SU-DHL-6 (cell line): ENCODE results near the gene GALNT9.
"Not testable (repeated sequence)": the region's sequence is repeated elsewhere in the genome, so short reads cannot be mapped to it uniquely, and the experiment has no call there.

Experiments
- H2AFZ ChIP-seq: fragments of 200-600 bp; sonication (generic); 2 replicates; pipeline ENCODE4 v1.6.1; 2014; ENCODE audit warnings: low read depth, mild to moderate bottlenecking, moderate library complexity, mixed read lengths, antibody characterized with exemption, low read length; ENCODE audit not compliant: severe bottlenecking
- H3F3A ChIP-seq: fragments of 200-600 bp; shearing (Covaris generic); 2 replicates; pipeline ENCODE4 v1.6.0; 2016; ENCODE audit warnings: antibody characterized with exemption, mild to moderate bottlenecking; ENCODE audit not compliant: insufficient read depth
- H3K27ac ChIP-seq: fragments of 200-600 bp; sonication (generic); 2 replicates; pipeline ENCODE4 v1.5.1; 2016; ENCODE audit warnings: low read depth, mild to moderate bottlenecking, low read length, moderate library complexity, mixed read lengths
- H3K27me3 ChIP-seq: fragments of 200-600 bp; sonication (generic), shearing (Covaris generic); 2 replicates; pipeline ENCODE4 v1.6.0; 2014; ENCODE audit warnings: mild to moderate bottlenecking, low read length
- H3K36me3 ChIP-seq: fragments of 200-600 bp; sonication (generic); 2 replicates; pipeline ENCODE4 v1.6.1; 2014; ENCODE audit warnings: mild to moderate bottlenecking, low read length, mixed read lengths
- H3K4me2 ChIP-seq: fragments of 300-600, 200-600 bp; shearing (Covaris generic), sonication (generic); 2 replicates; pipeline ENCODE4 v1.6.0; 2014; ENCODE audit warnings: low read length, low read depth, mild to moderate bottlenecking; ENCODE audit not compliant: poor library complexity, severe bottlenecking
- H3K4me3 ChIP-seq: fragments of 200-600 bp; sonication (generic); 2 replicates; pipeline ENCODE4 v1.5.1; 2014; ENCODE audit warnings: antibody characterized with exemption, low read length, mild to moderate bottlenecking, mixed read lengths; ENCODE audit not compliant: insufficient read depth, poor library complexity, severe bottlenecking
- H3K79me2 ChIP-seq: fragments of 200-600 bp; sonication (generic); 2 replicates; pipeline ENCODE4 v1.6.1; 2014; ENCODE audit warnings: mild to moderate bottlenecking, low read length, moderate library complexity; ENCODE audit not compliant: insufficient read depth
- H3K9ac ChIP-seq: fragments of 200-600 bp; sonication (generic); 2 replicates; pipeline ENCODE4 v1.7.0; 2014; ENCODE audit warnings: mild to moderate bottlenecking, low read length
- H3K9me2 ChIP-seq: fragments of 200-600 bp; sonication (generic); replicated peaks from 2 replicates; pipeline ENCODE4 v1.6.1; 2014; ENCODE audit warnings: low read length; ENCODE audit not compliant: insufficient read depth
- H3K9me3 ChIP-seq: fragments of 200-600 bp; sonication (generic); 2 replicates; pipeline ENCODE4 v1.6.1; 2014; ENCODE audit warnings: low read length, mixed read lengths; ENCODE audit not compliant: insufficient read depth
- H4K20me1 ChIP-seq: fragments of 200-600 bp; sonication (generic); 2 replicates; pipeline ENCODE4 v1.6.1; 2014; ENCODE audit warnings: low read depth, mild to moderate bottlenecking, antibody characterized with exemption, low read length, moderate library complexity, mixed read lengths
- CTCF ChIP-seq: fragments of 200-600 bp; sonication (generic); IDR thresholded peaks from one replicate; pipeline ENCODE4 v1.5.1; 2017; ENCODE audit warnings: antibody characterized with exemption, mild to moderate bottlenecking, low read length, moderate library complexity; ENCODE audit not compliant: insufficient read depth, poor library complexity, severe bottlenecking
- EZH2phosphoT487 ChIP-seq: fragments of 200-600 bp; sonication (generic), shearing (Covaris generic); conservative IDR thresholded peaks from 2 replicates; pipeline ENCODE4 v1.6.1; 2018; ENCODE audit warnings: mild to moderate bottlenecking, antibody characterized with exemption, low read length, moderate library complexity, mixed read lengths

The GALNT9 gene

GRCh38 chr12:132329036-132329719 is at the start of gene GALNT9:
Gene GALNT9 (minus strand): TSS chr12:132329589. CDS start chr12:132329203, 386 bp downstream.
- no peaks in the 10 kb centered on the region for H3F3A ChIP-seq
- no peaks in the 10 kb centered on the region for H3K9me2 ChIP-seq
- no peak within 1 kb of the TSS for H3K27ac ChIP-seq
- no peaks in the 10 kb centered on the region for H3K36me3 ChIP-seq
- no peak within 1 kb of the TSS for H3K4me3 ChIP-seq
- no peaks in the 10 kb centered on the region for H3K27me3 ChIP-seq
- no peaks in the 10 kb centered on the region for H3K79me2 ChIP-seq
- TF ChIP-seq EZH2phosphoT487 (no peak), CTCF (no peak)
- H3K9me3 ChIP-seq: no peaks in the 10 kb centered on the region
- H3K9ac ChIP-seq: no peak within 1 kb of the TSS
- H4K20me1 ChIP-seq: no peaks in the 10 kb centered on the region
- no peak within 1 kb of the TSS for H2AFZ ChIP-seq
- no peak within 1 kb of the TSS for H3K4me2 ChIP-seq

DNA sequence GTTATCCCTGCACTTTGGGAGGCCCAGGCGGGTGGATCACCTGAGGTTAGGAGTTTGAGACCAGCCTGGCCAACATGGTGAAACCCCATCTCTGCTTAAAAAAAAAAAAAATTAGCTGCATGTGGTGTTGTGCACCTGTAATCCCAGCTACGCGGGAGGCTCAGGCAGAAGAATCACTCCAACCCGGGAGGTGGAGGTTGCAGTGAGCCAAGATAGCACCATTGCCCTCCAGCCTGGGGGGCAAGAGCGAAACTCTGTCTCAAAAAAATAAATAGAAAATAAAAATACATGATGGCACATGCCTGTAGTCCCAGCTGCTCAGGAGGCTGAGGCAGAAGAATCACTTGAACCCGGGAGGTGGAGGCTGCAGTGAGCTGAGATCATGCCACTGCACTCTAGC is 49.7 kb upstream of the GALNT9 start:
- H3K9ac ChIP-seq, H3K9me2 ChIP-seq, H4K20me1 ChIP-seq, H3K9me3 ChIP-seq, H3K27ac ChIP-seq, H3K4me3 ChIP-seq, H3F3A ChIP-seq, H3K4me2 ChIP-seq, H3K36me3 ChIP-seq, H3K27me3 ChIP-seq, H3K79me2 ChIP-seq, H2AFZ ChIP-seq: not testable (repeated sequence)

DNA sequence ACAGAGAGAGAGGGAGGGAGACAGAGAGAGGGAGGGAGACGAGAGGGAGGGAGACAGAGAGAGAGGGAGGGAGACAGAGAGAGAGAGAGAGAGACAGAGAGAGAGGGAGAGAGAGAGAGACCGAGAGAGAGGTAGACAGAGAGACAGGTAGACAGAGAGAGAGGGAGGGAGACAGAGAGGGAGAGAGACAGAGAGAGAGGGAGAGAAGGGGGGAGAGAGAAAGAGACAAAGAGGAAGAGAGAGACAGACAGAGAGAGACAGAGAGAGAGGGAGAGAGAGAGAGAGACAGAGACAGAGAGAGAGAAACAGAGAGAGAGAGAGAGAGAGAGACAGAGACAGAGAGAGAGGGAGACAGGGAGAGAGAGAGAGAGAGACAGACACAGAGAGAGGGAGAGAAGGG is 47.8 kb upstream of the GALNT9 start:
- TF ChIP-seq EZH2phosphoT487 (no peak), CTCF (no peak)
- Histone ChIP-seq H3K4me3 (no peak overlapping the region), H3K9me2 (no peaks in the 10 kb centered on the region), H2AFZ (no peak overlapping the region), H3K9ac (no peak overlapping the region), H3F3A (no peaks in the 10 kb centered on the region), H3K9me3 (no peaks in the 10 kb centered on the region), H4K20me1 (no peaks in the 10 kb centered on the region), H3K27me3 (no peaks in the 10 kb centered on the region), H3K79me2 (no peaks in the 10 kb centered on the region), H3K36me3 (no peaks in the 10 kb centered on the region), H3K4me2 (no peak overlapping the region), H3K27ac (no peak overlapping the region)

- H3K27me3 ChIP-seq: no peaks in the 10 kb centered on the region
- no peaks in the 10 kb centered on the region for H3K36me3 ChIP-seq
- no peak for TF ChIP-seq EZH2phosphoT487
- no peak for TF ChIP-seq CTCF
- H3K9ac ChIP-seq: no peak overlapping the region
- H3K4me2 ChIP-seq: no peak overlapping the region
- H3K9me2 ChIP-seq: no peaks in the 10 kb centered on the region
- H3F3A ChIP-seq: no peaks in the 10 kb centered on the region
- no peak overlapping the region for H2AFZ ChIP-seq
- H3K79me2 ChIP-seq: no peaks in the 10 kb centered on the region
- no peaks in the 10 kb centered on the region for H3K9me3 ChIP-seq
- H3K4me3 ChIP-seq: no peak overlapping the region
- H3K27ac ChIP-seq: no peak overlapping the region
- no peaks in the 10 kb centered on the region for H4K20me1 ChIP-seq
Measured at GRCh38 chr12:132376464-132376830, 47.1 kb upstream of the GALNT9 start.
